ENCODE measurements around the gene MICALL2.

The MICALL2 gene

DNA sequence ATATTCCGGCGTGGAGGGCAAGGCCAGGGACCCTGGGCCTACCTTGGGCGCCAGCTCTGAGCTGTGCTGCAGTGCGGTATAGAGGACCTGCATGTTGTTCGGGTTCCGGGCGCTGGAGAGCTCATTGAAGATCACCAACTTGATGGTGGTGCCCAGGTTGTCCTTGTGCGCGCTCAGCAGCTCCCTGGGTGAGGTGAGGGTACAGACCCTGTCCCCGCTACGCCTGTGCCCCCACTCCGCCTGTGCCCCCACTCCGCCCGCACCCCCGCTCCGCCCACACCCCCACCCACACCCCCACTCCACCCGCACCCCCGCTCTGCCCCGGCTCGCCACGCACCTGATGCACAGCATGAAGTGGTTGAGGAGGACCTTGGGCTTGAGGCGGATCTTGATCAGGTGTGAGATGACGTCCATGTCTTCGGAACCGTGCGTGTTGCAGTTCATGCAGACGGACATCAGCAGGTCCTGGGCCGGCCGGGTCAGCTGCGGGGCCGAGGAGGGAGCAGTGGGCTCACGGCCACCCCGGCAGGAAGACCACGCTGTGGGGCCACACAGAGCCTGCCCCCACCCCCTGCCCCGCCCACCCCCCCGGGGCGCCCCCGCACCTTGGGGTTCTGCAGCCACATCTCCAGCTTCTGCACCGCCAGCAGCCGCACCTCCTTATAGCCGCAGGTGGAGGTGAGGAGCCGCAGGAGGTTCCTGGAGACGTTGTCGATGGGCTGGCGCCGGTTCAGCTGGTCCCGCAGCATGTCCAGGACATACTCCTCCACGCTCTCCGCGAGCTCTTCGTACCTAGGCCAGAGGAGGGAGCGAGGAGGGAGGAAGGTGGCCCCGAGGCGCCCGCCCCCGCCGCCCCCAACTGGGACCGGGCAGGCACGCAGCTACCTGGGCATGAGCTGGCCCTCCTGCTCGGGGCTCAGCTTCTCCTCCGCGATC, 39.4 kb upstream of the MICALL2 start:
- no peak overlapping the region for H3K4me3 ChIP-seq (ENCODE audit: low read length)
- peaks cover 89% of the 10 kb centered on the region for H3K36me3 ChIP-seq (ENCODE audit: control insufficient read depth, low read length)
- no peaks in the 10 kb centered on the region for H3F3A ChIP-seq (ENCODE audit: control insufficient read depth, insufficient read depth)
- no peaks in the 10 kb centered on the region for H3K9me2 ChIP-seq (replicated peaks; ENCODE audit: control insufficient read depth, low read length)
- H3K9me3 ChIP-seq (ENCODE audit: control insufficient read depth, insufficient read depth, low read length) = no peaks in the 10 kb centered on the region
- no peak overlapping the region for H3K4me2 ChIP-seq (ENCODE audit: low read length)
- H3K27ac ChIP-seq (ENCODE audit: low read depth, low read length) = no peak overlapping the region
- no peaks in the 10 kb centered on the region for H3K27me3 ChIP-seq (ENCODE audit: control insufficient read depth, low read length)
- peaks cover 19% of the 10 kb centered on the region for H3K4me1 ChIP-seq (ENCODE audit: control insufficient read depth, low read length)
- TF ChIP-seq, protein P1, sequence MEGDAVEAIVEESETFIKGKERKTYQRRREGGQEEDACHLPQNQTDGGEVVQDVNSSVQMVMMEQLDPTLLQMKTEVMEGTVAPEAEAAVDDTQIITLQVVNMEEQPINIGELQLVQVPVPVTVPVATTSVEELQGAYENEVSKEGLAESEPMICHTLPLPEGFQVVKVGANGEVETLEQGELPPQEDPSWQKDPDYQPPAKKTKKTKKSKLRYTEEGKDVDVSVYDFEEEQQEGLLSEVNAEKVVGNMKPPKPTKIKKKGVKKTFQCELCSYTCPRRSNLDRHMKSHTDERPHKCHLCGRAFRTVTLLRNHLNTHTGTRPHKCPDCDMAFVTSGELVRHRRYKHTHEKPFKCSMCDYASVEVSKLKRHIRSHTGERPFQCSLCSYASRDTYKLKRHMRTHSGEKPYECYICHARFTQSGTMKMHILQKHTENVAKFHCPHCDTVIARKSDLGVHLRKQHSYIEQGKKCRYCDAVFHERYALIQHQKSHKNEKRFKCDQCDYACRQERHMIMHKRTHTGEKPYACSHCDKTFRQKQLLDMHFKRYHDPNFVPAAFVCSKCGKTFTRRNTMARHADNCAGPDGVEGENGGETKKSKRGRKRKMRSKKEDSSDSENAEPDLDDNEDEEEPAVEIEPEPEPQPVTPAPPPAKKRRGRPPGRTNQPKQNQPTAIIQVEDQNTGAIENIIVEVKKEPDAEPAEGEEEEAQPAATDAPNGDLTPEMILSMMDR (IDR thresholded peaks at IDR 0.05; ENCODE audit: low read depth, low read length, poor library complexity, severe bottlenecking) = no peak
- TF ChIP-seq EZH2phosphoT487 (IDR thresholded peaks at IDR 0.05; ENCODE audit: borderline replicate concordance, low read length) = no peak
- peaks cover 26% of the 10 kb centered on the region for H4K20me1 ChIP-seq (ENCODE audit: control insufficient read depth, insufficient read depth, low read depth, low read length)
- H3K79me2 ChIP-seq (ENCODE audit: control insufficient read depth, low read length) = peaks cover 30% of the 10 kb centered on the region

- H4K20me1 ChIP-seq (ENCODE audit: control insufficient read depth, insufficient read depth, low read depth, low read length) = peaks cover 14% of the 10 kb centered on the region
- H3K79me2 ChIP-seq (ENCODE audit: control insufficient read depth, low read length) = peaks cover 18% of the 10 kb centered on the region
- no peak overlapping the region for H3K27ac ChIP-seq (ENCODE audit: low read depth, low read length)
- H3K9me2 ChIP-seq (replicated peaks; ENCODE audit: control insufficient read depth, low read length) = no peaks in the 10 kb centered on the region
- H3K4me3 ChIP-seq (ENCODE audit: low read length) = no peak overlapping the region
- no peaks in the 10 kb centered on the region for H3K27me3 ChIP-seq (ENCODE audit: control insufficient read depth, low read length)
- H3K36me3 ChIP-seq (ENCODE audit: control insufficient read depth, low read length) = peaks cover 83% of the 10 kb centered on the region
- peaks cover 8% of the 10 kb centered on the region for H3K4me1 ChIP-seq (ENCODE audit: control insufficient read depth, low read length)
- no peak overlapping the region for H3K4me2 ChIP-seq (ENCODE audit: low read length)
- H3F3A ChIP-seq (ENCODE audit: control insufficient read depth, insufficient read depth) = no peaks in the 10 kb centered on the region
- TF ChIP-seq, protein P1 (IDR thresholded peaks at IDR 0.05; ENCODE audit: low read depth, low read length, poor library complexity, severe bottlenecking) = no peak
- no peak for TF ChIP-seq EZH2phosphoT487 (IDR thresholded peaks at IDR 0.05; ENCODE audit: borderline replicate concordance, low read length)
- no peaks in the 10 kb centered on the region for H3K9me3 ChIP-seq (ENCODE audit: control insufficient read depth, insufficient read depth, low read length)
These were observed 38.1 kb upstream of the MICALL2 start for GRCh38 chr7:1497293-1497927.

DNA sequence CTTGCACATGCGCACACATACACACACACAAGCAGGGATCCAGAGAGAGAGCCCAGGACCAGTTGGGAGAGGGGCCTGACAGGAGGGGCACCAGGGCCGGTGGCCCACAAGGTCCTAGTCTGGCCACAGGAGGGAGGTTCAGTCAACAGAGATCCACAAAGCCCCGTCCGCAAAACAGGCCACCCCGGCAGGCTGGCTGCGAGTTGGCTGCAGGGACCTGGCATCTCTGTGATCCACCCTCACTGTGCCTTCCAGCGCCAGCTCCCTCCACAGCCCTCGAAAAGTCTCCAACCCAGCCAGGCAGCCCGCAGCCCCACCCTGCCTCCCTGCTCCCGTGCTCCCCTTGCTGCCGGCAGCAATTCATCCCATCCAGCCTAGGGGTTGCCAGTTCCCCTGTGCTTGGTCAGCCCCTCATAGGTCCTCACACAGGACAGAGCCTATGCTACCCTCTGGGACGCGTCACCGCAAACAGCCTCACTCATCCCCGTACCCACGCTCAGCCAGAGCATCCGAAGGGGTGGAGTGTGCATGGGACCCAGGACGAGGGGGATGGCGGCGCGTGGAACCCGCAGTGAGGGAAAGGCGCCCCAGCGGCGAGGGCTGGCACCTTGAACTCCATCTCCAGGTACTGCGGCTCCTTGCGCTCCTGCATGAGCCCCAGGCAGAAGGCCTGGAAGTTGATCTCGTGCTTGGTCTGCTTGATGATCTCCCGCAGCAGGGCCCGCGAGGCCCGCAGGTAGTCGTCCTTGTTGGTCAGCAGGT, 37.4 kb upstream of the MICALL2 start:
- Histone ChIP-seq H3F3A (ENCODE audit: control insufficient read depth, insufficient read depth) (no peaks in the 10 kb centered on the region), H3K27me3 (ENCODE audit: control insufficient read depth, low read length) (no peaks in the 10 kb centered on the region), H3K36me3 (ENCODE audit: control insufficient read depth, low read length) (peaks cover 81% of the 10 kb centered on the region), H3K4me2 (ENCODE audit: low read length) (no peak overlapping the region), H4K20me1 (ENCODE audit: control insufficient read depth, insufficient read depth, low read depth, low read length) (peaks cover 11% of the 10 kb centered on the region), H3K4me1 (ENCODE audit: control insufficient read depth, low read length) (peaks cover 2% of the 10 kb centered on the region), H3K79me2 (ENCODE audit: control insufficient read depth, low read length) (peaks cover 11% of the 10 kb centered on the region), H3K27ac (ENCODE audit: low read depth, low read length) (no peak overlapping the region), H3K9me2 (replicated peaks; ENCODE audit: control insufficient read depth, low read length) (no peaks in the 10 kb centered on the region), H3K4me3 (ENCODE audit: low read length) (no peak overlapping the region), H3K9me3 (ENCODE audit: control insufficient read depth, insufficient read depth, low read length) (no peaks in the 10 kb centered on the region)
- TF ChIP-seq EZH2phosphoT487 (IDR thresholded peaks at IDR 0.05; ENCODE audit: borderline replicate concordance, low read length) = no peak
- TF ChIP-seq, protein P1 (IDR thresholded peaks at IDR 0.05; ENCODE audit: low read depth, low read length, poor library complexity, severe bottlenecking) = no peak
